Measurements from ENCODE around the gene KDM2A. TPM values are rescaled to one million over a fixed set of nuclear protein-coding genes. Genes with fewer than 3 reads are reported as not detected.

KDM2A gene
- total RNA-seq, 3 donors from 2014 or later (not counting 1 experiment from before 2014, with no cell fraction given) = 268 to 312 (median 283) TPM

- Histone ChIP-seq H3K4me1 (ENCODE audit: control insufficient read depth, insufficient read depth, low read length) (peaks cover 31% of the 10 kb centered on the region), H3K9me3 (ENCODE audit: control insufficient read depth, insufficient read depth, low read length) (no peaks in the 10 kb centered on the region), H3K4me3 (ENCODE audit: low read length) (no peak overlapping the region), H3K36me3 (ENCODE audit: control insufficient read depth, insufficient read depth, low read length) (peaks cover 7% of the 10 kb centered on the region), H3K27ac (ENCODE audit: low read length) (no peak overlapping the region), H3K27me3 (ENCODE audit: control insufficient read depth, insufficient read depth, low read length) (no peaks in the 10 kb centered on the region)
- H3K27me3 Mint-ChIP-seq (ENCODE audit: low read depth in 2 of 2) = no peaks in the 10 kb centered on the region
- intact Hi-C loops (cut with micrococcal nuclease) = no loop called here
- no peak for TF ChIP-seq CTCF (IDR thresholded peaks at IDR 0.05)
- H3K4me1 Mint-ChIP-seq = peaks cover 45 to 46% of the 10 kb centered on the region in 2 donors
- WGBS (ENCODE audit: insufficient coverage) = no CpG with 5 or more reads among the region's 1 CpG
- H3K36me3 Mint-ChIP-seq = peaks cover 7% of the 10 kb centered on the region
- no peak overlapping the region for H3K4me3 Mint-ChIP-seq
- DNase-seq = no peak
- no peaks in the 10 kb centered on the region for H3K9me3 Mint-ChIP-seq
- ATAC-seq = no peak
- H3K27ac Mint-ChIP-seq = no peak overlapping the region
Measured at GRCh38 chr11:67237574-67237973, 118.5 kb downstream of the KDM2A start.

GRCh38 chr11:67238894-67239782, 120.1 kb downstream of the KDM2A start:
- intact Hi-C loops (cut with micrococcal nuclease) = no loop called here
- H3K27me3 Mint-ChIP-seq (ENCODE audit: low read depth in 2 of 2) = no peaks in the 10 kb centered on the region

GRCh38 chr11:67239783-67240575, 120.9 kb downstream of the KDM2A start:
- H3K27me3 Mint-ChIP-seq (ENCODE audit: low read depth in 2 of 2) = no peaks in the 10 kb centered on the region
- H3K36me3 Mint-ChIP-seq = peaks cover 10% of the 10 kb centered on the region
- no peaks in the 10 kb centered on the region for H3K9me3 Mint-ChIP-seq
- Histone ChIP-seq H3K4me1 (ENCODE audit: control insufficient read depth, insufficient read depth, low read length) (peaks cover 35% of the 10 kb centered on the region), H3K27ac (ENCODE audit: low read length) (peak overlapping the region; percentile 95), H3K27me3 (ENCODE audit: control insufficient read depth, insufficient read depth, low read length) (no peaks in the 10 kb centered on the region), H3K36me3 (ENCODE audit: control insufficient read depth, insufficient read depth, low read length) (peaks cover 23% of the 10 kb centered on the region), H3K9me3 (ENCODE audit: control insufficient read depth, insufficient read depth, low read length) (no peaks in the 10 kb centered on the region), H3K4me3 (ENCODE audit: low read length) (peak overlapping the region; percentile 79)
- H3K27ac Mint-ChIP-seq = peak overlapping the region; percentile 100
- H3K4me1 Mint-ChIP-seq = peaks cover 55 to 58% of the 10 kb centered on the region in 2 donors
- ATAC-seq (peak; percentile 84 to 96 (median 88)), DNase-seq (peak; percentile 88 to 98)
- under 1% methylated on average over 31 of the region's 31 CpGs for WGBS (ENCODE audit: insufficient coverage)
- TF ChIP-seq CTCF (IDR thresholded peaks at IDR 0.05) = no peak
- H3K4me3 Mint-ChIP-seq = peak overlapping the region; percentile 98
- intact Hi-C loops (cut with micrococcal nuclease) = loop anchor here (2.0 kb wide), 1 partner anchor 29 kb away; no protein-coding TSS in a partner anchor

More at GRCh38 chr11:67238894-67239782, 120.1 kb downstream of the KDM2A start:
- no peak for TF ChIP-seq CTCF (IDR thresholded peaks at IDR 0.05)
- Histone ChIP-seq H3K9me3 (ENCODE audit: control insufficient read depth, insufficient read depth, low read length) (no peaks in the 10 kb centered on the region), H3K27me3 (ENCODE audit: control insufficient read depth, insufficient read depth, low read length) (no peaks in the 10 kb centered on the region), H3K4me1 (ENCODE audit: control insufficient read depth, insufficient read depth, low read length) (peaks cover 35% of the 10 kb centered on the region), H3K27ac (ENCODE audit: low read length) (peak overlapping the region; percentile 95), H3K36me3 (ENCODE audit: control insufficient read depth, insufficient read depth, low read length) (peaks cover 19% of the 10 kb centered on the region), H3K4me3 (ENCODE audit: low read length) (no peak overlapping the region)
- Mint-ChIP-seq H3K27ac (peak overlapping the region; percentile 100), H3K4me1 (peaks cover 55 to 56% of the 10 kb centered on the region in 2 donors), H3K9me3 (no peaks in the 10 kb centered on the region), H3K4me3 (peak overlapping the region; percentile 98), H3K36me3 (peaks cover 8% of the 10 kb centered on the region)
- DNase-seq (peak in 1 of 2 donors; percentile 28), ATAC-seq (no peak)
- WGBS (ENCODE audit: insufficient coverage) = 26% methylated on average over 10 of the region's 10 CpGs

Measured in natural killer cell (primary cell).